Osteocyte (in vitro differentiated cells): Measurements from ENCODE around the gene IL1R1. TPM values are rescaled to one million over a fixed set of nuclear protein-coding genes. Genes with fewer than 3 reads are reported as not detected.

Experiments
- DNase-seq: peaks from one replicate; pipeline ENCODE4 v3.0.0; 2021; ENCODE audit warnings: mixed read lengths; ENCODE audit not compliant: unreplicated experiment; ENCODE audit errors: extremely low spot score
- H3K27ac Mint-ChIP-seq: one replicate; pipeline ENCODE4 v1.8.0; 2021; ENCODE audit warnings: mild to moderate bottlenecking, mixed read lengths; ENCODE audit not compliant: unreplicated experiment
- H3K27me3 Mint-ChIP-seq: one replicate; pipeline ENCODE4 v1.8.0; 2021; ENCODE audit warnings: mixed read lengths; ENCODE audit not compliant: unreplicated experiment
- H3K36me3 Mint-ChIP-seq: one replicate; pipeline ENCODE4 v1.8.0; 2021; ENCODE audit warnings: mixed read lengths; ENCODE audit not compliant: unreplicated experiment
- H3K4me1 Mint-ChIP-seq: one replicate; pipeline ENCODE4 v1.8.0; 2021; ENCODE audit warnings: mixed read lengths; ENCODE audit not compliant: unreplicated experiment
- H3K4me3 Mint-ChIP-seq: one replicate; pipeline ENCODE4 v1.8.0; 2021; ENCODE audit warnings: mild to moderate bottlenecking, moderate library complexity, mixed read lengths; ENCODE audit not compliant: unreplicated experiment
- H3K9me3 Mint-ChIP-seq: one replicate; pipeline ENCODE4 v1.8.0; 2021; ENCODE audit warnings: mixed read lengths; ENCODE audit not compliant: unreplicated experiment
- CTCF ChIP-seq: fragments of 200-600 bp; sonication (generic); IDR thresholded peaks from 2 replicates; pipeline ENCODE4 v1.5.0; 2021; ENCODE audit warnings: antibody characterized with exemption, mild to moderate bottlenecking, moderate library complexity
- total RNA-seq: library from RNA; stranded (reverse); gene quantifications from 2 replicates; pipeline ENCODE4 v1.2.1, GENCODE V29; 2021

The IL1R1 gene
- total RNA-seq, 1 donor from 2014 or later: 59.8 TPM

GRCh38 chr2:102149644-102150455 is 7.3 kb downstream of the IL1R1 start:
- no peak overlapping the region for H3K27ac Mint-ChIP-seq
- peaks cover 69% of the 10 kb centered on the region for H3K36me3 Mint-ChIP-seq
- peaks cover 43% of the 10 kb centered on the region for H3K4me1 Mint-ChIP-seq
- H3K9me3 Mint-ChIP-seq: peaks cover 14% of the 10 kb centered on the region
- no peak overlapping the region for H3K4me3 Mint-ChIP-seq
- no peak for DNase-seq
- no peak for TF ChIP-seq CTCF
- H3K27me3 Mint-ChIP-seq: no peaks in the 10 kb centered on the region

GRCh38 chr2:102154364-102154763 is 11.8 kb downstream of the IL1R1 start:
- DNase-seq: no peak
- no peaks in the 10 kb centered on the region for H3K27me3 Mint-ChIP-seq
- peaks cover 12% of the 10 kb centered on the region for H3K9me3 Mint-ChIP-seq
- TF ChIP-seq CTCF: no peak
- H3K27ac Mint-ChIP-seq: no peak overlapping the region
- H3K4me1 Mint-ChIP-seq: peaks cover 34% of the 10 kb centered on the region
- H3K36me3 Mint-ChIP-seq: peaks cover 71% of the 10 kb centered on the region
- no peak overlapping the region for H3K4me3 Mint-ChIP-seq

- peaks cover 37% of the 10 kb centered on the region for H3K4me1 Mint-ChIP-seq
- no peaks in the 10 kb centered on the region for H3K27me3 Mint-ChIP-seq
- DNase-seq: no peak
- no peak overlapping the region for H3K27ac Mint-ChIP-seq
- peaks cover 75% of the 10 kb centered on the region for H3K36me3 Mint-ChIP-seq
- no peak for TF ChIP-seq CTCF
- peaks cover 11% of the 10 kb centered on the region for H3K9me3 Mint-ChIP-seq
- no peak overlapping the region for H3K4me3 Mint-ChIP-seq
These were observed 12.6 kb downstream of the IL1R1 start for GRCh38 chr2:102154946-102155702.

GRCh38 chr2:102155703-102156515 is 13.4 kb downstream of the IL1R1 start:
- Mint-ChIP-seq H3K4me1 (peaks cover 32% of the 10 kb centered on the region), H3K27ac (no peak overlapping the region), H3K27me3 (no peaks in the 10 kb centered on the region), H3K36me3 (peaks cover 75% of the 10 kb centered on the region), H3K4me3 (no peak overlapping the region), H3K9me3 (peaks cover 11% of the 10 kb centered on the region)
- TF ChIP-seq CTCF: no peak
- DNase-seq: no peak
